ENCODE data around the gene CAPN15.

The CAPN15 gene

DNA sequence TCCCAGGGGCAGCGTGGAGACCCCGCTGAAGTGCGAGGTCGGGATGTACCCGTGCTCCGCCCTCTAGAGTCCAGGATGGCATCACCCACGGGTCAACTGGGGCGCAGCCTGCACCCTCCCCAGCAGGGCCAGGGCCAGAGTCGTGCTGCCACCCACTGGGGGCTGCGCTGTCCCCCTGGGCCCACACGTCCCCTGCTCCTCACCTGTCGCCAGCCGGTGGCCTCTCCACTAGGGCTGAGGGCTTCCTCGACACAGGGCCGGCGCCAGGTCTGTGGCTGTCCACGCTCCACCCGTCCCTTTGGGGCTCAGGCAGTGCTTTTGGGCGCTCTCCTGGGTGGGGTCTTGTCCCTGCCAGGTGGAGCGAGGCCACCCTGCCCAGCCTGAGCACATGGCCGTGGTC, 21.1 kb downstream of the CAPN15 start:
- DNase-seq = no peak

DNA sequence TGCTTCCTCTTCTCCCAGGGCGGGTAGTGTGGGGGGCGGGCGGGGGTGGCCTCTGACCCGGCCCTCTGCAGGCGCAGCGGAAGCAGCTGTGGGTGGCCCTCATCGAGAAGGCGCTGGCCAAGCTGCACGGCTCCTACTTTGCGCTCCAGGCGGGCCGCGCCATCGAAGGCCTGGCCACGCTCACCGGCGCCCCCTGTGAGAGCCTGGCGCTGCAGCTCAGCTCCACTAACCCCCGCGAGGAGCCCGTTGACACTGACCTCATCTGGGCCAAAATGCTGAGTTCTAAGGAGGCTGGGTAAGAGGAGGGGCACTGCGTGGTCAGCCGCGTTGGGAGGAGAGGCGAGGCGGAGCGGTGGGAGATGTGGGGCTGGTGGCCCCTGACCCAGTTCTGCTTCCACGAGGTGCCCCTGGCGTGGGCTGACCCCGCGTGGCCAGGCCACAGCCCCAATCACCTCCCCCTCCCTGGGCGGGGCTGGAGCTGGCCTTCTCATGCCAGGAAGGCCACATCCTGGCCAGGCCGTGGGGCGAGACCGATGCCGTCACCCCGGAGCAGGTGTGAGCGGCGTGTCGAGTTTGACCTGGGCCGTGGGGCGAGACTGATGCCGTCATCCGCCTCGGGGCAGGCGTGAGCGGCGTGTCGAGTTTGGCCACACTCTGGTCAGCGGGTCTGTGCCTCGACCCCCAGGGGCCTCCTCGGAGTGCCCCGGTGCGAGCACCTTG, 22.2 kb downstream of the CAPN15 start:
- no peak for DNase-seq

GRCh38 chr16:551210-551609, 23.7 kb downstream of the CAPN15 start:
- DNase-seq = no peak

DNA sequence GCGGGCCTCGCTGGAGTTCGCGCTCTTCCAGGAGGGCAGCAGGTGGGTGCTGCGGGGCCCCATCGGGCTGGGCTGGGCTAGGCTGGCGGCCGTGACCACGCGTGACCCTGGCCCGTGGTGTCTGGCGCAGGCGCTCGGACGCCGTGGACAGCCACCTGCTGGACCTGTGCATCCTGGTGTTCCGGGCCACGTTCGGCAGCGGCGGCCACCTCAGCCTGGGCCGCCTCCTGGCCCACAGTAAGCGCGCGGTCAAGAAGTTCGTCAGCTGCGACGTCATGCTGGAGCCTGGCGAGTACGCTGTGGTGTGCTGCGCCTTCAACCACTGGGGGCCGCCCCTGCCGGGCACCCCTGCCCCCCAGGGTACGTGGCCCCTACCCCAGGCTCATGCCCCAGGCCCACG, 24.7 kb downstream of the CAPN15 start:
- no peak for DNase-seq

- DNase-seq = no peak
Observed at GRCh38 chr16:553601-554296, 26.2 kb downstream of the CAPN15 start.

DNA sequence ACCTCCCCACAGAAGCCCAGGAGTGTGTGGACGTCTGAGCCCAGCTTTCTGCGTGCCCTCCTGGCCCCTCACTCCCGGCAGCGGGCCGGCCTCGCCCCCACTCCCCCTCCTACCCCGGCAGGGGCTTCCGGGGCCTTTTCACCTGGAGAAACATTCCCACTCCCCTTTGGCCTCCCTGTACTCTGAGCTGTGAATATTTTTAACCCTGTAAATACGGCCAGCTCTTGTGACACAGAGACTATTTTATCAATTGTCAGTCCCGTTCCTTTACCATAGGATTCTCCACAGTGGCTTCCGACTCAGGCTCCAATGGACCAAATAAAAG, 26.7 kb downstream of the CAPN15 start:
- DNase-seq = no peak

GRCh38 chr16:554640-555365, 27.3 kb downstream of the CAPN15 start:
- DNase-seq = no peak

- DNase-seq = no peak
Observed at GRCh38 chr16:555528-556473, 28.3 kb downstream of the CAPN15 start.

- DNase-seq = no peak
Observed at GRCh38 chr16:556474-557173, 29.1 kb downstream of the CAPN15 start.

DNA sequence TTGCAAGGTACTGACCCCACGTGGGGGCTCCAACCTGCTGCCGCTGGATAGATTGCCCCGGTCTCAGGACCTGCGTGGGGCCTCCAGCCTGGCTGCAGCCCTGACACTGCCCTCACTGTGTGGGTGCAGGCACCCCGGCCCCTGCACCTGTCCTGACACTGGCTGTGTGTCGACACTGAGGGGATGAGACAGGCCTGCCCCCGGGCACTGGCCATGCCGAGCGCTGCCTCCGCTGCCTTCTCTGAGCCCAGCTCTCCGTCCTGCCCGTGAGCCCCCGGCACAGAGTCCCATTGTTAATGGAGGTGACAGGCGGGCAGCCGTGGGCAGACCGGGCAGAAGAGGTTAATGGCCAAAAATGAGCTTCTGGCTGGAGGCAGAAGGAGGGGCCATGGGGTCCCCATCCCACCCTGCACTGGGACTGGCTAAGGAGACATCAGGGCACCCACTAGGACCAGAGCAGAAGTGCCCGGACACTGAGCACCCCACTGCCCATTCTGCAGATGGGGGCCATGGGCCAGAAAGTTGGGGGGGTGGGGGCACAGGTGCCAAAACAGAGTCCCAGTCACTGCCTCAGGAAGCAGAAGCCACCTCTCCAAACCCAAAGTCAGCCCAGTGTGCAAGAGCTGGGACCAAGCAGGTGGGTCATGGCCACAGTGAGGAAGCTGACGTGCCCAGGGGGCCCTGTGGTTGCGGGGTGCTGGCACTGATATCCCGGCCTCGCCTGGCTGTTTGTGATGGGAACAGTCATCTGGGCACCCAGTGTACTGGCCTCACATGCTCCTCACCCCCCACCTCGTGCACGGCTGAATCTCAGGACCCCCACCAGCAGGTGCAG, 30.2 kb downstream of the CAPN15 start:
- DNase-seq = no peak

DNA sequence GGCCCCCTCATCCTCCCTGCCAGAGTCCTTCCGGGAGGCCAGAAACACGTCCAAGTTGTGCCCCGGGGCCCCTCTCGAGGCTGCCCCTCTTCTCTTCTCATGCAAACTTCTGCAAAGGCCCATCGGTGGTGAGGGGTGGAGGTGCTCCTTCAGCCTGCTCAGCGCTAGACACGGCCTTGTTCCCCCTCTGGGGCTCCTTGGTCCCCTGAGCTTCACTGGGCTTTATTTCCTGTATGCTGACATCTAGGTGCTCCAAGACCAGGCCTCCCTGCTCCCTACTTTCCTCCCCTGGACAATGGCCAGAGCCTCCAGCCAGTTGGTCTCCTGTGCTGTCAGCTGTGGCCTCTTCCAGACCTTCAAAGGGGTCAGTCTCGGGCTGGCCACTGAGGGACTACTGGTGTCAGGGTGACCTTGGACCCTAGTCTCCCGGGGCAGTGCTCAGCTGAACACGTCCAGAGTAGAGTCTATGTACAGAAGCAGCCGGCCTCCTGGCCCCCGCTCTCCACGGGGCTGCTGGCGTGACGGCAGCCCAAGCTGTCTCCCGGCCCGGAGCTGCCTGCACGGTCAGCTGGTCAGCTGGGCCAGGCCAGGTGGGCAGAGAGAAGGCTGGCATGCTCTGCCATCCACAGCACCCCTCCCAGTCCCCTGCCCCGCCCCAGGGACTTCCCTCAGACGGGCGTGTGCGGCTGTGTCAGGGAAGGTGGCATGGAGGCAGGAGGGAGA, 30.9 kb downstream of the CAPN15 start:
- DNase-seq = no peak

- DNase-seq = no peak
Observed at GRCh38 chr16:559021-559380, 31.5 kb downstream of the CAPN15 start.

DNA sequence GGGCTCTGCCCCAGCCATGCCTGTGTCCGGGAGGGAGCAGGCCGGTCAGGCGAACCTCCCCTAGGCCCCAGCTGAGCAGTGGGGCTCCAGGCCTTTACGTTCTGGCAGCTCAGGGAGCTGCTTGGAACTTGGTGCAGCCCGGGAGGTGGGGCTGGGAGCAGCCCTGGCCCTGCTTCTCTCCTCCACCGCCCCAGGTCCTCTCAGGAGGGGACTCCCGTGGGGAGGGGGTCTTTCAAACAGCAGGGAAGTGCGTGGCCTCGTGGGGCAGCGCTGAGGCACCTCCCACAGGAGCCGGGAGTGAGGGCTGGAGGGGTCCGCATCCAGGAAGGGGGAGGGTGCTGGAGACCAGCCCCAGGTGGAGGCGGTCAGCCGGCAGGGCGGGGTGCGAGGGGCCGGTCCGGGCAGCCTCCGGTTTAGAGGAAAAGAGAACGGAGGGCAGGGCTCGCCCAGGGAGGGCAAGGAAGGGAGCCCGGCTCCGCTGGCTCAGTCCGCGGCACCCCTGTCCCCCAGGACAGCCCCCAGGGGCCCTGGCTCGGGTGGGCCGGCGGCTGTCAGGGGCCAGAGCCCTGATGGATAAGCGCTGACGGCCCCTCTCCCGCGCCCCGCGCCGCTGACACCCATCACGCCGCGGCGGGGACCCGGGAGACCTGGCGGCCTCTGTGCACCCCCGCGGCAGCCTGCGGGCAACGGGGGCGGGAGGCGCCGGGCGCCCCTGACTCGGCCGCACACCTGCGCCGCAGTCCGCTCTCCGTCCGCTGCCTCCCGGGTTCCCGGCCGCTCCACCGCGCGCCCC, 32.1 kb downstream of the CAPN15 start:
- no peak for DNase-seq

DNA sequence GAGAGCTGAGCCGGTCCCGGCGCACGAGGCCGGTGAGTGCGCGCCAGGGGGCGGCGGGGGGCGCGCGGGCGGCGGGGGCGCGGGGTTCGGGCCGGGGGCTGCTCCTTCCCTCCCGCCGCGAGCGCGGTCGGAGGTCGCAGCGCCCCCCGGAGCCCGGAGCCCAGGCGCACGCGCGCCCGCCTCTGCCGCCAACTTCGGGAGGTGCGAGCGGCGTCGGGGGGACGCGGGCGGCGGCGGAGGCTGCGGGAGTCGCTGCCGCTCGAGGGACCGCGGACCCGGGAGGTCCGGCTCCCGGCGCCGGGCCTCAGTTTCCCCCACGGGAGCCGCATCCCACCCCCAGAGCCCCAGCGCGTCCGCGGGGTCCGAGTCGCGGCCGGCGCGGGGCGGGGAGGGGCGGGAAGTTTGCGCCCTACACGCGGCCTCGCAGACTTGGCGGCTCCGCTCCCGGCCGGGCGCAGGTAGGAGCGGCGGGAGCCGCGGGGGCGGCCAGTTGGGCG, 32.7 kb downstream of the CAPN15 start, which contains the start of gene PRR35:
PRR35 (plus strand) TSS at position 191 of the 497 bp plus-strand sequence. CDS start 2,901 bp downstream, outside the sequence.
- DNase-seq = no peak

- no peak for DNase-seq
Observed at GRCh38 chr16:560701-561412, 33.3 kb downstream of the CAPN15 start.

- no peak for DNase-seq
Observed at GRCh38 chr16:561413-561794, 33.9 kb downstream of the CAPN15 start.

DNA sequence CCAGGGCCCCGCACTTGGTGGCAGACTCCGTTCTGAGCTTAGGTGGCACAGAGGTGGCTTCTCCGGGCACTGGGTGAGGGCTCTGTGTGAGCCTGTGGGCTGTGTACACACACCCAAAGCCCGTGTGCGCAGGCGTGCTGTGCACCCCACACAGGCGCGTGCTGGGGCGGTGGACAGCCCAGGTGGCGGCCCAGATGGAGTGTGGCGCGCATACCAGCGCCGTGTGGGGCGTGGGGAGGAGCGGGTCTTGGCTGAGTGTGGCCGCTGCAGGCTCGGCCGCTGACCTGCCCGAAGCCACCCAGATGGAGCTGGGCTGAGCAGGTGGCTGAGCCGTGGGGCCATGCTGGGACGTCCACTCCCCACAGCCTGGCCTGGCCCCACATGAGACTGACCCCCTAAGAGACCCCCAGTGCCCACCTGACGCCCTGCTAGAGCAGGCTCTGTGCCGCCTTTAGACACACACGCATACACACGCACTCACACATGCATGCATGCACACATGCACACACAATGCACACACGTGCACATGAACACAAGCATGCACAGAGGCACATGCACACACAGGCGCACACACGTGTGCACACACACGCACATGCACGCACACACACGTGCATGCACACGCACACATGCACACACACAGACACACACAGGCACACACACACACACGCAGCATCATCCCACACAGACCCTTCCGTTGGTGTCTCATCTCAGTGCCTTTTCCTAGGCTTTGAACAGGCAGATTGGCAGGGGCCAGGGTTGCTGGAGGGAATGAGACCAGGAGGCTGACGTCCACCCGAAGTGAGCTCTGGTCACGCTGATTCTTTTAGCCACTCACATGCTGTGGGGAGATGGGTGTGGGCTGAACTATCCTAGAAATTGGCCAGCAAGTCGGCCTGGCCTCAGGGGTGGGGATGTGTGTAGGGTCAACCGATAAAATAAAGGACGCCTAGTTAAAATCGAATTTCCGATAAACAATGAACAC, 34.7 kb downstream of the CAPN15 start:
- DNase-seq = no peak
